Hepatocyte (in vitro differentiated cells): Measurements from ENCODE around the gene LRRK1.

Experiments
- EZH2 ChIP-seq: fragments of 200-600 bp; sonication (generic); IDR thresholded peaks from 2 replicates; pipeline ENCODE4 v1.6.1; 2016; ENCODE audit warnings: antibody characterized with exemption, mild to moderate bottlenecking, borderline replicate concordance
- EZH2phosphoT487 ChIP-seq: fragments of 200-600 bp; sonication (generic); IDR thresholded peaks from one replicate; pipeline ENCODE4 v1.6.1; 2018; ENCODE audit warnings: antibody characterized with exemption, mild to moderate bottlenecking, low read depth, moderate library complexity; ENCODE audit not compliant: unreplicated experiment, severe bottlenecking
- TF ChIP-seq, protein P1 (sequence below): fragments of 200-600 bp; sonication (generic); IDR thresholded peaks from 2 replicates; pipeline ENCODE4 v1.5.1; 2016; ENCODE audit warnings: antibody characterized with exemption, mild to moderate bottlenecking; ENCODE audit not compliant: poor library complexity

DNA sequence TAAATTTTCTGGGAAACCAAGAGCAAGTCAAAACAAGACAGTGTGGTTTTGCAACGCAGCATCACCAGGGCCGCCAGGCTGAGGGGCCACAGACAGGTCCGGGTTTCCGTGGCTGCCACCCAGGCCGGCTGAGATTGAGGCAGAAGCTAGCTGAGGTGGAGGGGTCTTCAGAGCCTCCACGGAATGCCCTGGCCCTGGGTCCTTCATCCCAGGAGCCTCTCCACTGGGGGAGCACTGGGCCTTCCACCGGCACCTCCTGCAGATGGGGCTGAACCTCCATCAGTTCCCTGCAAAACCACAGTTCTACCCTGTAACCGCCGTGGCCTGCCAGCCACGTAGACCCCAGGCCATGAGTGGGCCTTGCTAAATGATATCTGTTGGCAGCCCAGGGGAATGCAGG is 180.0 kb downstream of the LRRK1 start:
- TF ChIP-seq, protein P1, sequence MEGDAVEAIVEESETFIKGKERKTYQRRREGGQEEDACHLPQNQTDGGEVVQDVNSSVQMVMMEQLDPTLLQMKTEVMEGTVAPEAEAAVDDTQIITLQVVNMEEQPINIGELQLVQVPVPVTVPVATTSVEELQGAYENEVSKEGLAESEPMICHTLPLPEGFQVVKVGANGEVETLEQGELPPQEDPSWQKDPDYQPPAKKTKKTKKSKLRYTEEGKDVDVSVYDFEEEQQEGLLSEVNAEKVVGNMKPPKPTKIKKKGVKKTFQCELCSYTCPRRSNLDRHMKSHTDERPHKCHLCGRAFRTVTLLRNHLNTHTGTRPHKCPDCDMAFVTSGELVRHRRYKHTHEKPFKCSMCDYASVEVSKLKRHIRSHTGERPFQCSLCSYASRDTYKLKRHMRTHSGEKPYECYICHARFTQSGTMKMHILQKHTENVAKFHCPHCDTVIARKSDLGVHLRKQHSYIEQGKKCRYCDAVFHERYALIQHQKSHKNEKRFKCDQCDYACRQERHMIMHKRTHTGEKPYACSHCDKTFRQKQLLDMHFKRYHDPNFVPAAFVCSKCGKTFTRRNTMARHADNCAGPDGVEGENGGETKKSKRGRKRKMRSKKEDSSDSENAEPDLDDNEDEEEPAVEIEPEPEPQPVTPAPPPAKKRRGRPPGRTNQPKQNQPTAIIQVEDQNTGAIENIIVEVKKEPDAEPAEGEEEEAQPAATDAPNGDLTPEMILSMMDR, result no peak
- TF ChIP-seq EZH2phosphoT487 (no peak), EZH2 (no peak)
